GM10266 (cell line): Measurements from ENCODE around the gene GLYATL1.
"Not testable (repeated sequence)": the region's sequence is repeated elsewhere in the genome, so short reads cannot be mapped to it uniquely, and the experiment has no call there.

Experiments
- DNase-seq: peaks from one replicate; pipeline ENCODE4 v3.0.0; 2012; ENCODE audit errors: extremely low spot score
- TF ChIP-seq, protein P1 (sequence below): IDR thresholded peaks from 2 replicates; pipeline ENCODE4 v1.5.1; 2012; ENCODE audit warnings: mild to moderate bottlenecking, low read depth; ENCODE audit not compliant: control insufficient read depth, insufficient read depth; ENCODE audit errors: missing control alignments

GLYATL1 gene

DNA sequence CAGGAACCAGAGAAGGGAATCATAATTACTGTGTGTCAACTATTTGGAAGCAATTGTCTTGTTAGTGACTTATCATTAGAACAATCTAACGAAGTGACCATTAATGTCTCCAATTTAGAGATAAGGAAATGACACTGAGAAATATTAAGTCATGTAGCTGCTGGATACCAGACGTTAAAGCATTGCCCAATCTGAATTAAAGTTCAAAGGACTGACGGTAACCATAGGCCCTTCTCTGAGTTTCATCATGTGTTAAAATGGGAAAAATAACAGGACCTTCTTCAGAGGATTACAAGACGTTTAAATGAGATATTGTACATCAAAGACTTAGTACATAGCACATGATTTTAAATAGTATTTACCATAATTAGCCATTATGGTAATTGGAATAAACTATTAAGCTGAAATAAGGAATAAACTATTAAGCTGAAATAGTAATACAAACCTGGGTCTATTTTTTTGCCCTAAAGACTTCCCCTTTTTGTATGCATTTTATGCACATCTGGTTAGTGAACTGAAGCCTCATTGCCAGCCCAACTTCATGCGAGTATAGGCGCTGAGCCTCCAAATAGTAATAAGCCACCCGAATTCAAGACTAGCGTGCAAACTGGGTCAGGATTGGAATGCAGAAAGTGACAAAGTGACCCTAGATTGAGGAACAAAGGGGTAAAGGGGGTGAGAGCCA is 41.0 kb downstream of the GLYATL1 start:
- TF ChIP-seq, protein P1, sequence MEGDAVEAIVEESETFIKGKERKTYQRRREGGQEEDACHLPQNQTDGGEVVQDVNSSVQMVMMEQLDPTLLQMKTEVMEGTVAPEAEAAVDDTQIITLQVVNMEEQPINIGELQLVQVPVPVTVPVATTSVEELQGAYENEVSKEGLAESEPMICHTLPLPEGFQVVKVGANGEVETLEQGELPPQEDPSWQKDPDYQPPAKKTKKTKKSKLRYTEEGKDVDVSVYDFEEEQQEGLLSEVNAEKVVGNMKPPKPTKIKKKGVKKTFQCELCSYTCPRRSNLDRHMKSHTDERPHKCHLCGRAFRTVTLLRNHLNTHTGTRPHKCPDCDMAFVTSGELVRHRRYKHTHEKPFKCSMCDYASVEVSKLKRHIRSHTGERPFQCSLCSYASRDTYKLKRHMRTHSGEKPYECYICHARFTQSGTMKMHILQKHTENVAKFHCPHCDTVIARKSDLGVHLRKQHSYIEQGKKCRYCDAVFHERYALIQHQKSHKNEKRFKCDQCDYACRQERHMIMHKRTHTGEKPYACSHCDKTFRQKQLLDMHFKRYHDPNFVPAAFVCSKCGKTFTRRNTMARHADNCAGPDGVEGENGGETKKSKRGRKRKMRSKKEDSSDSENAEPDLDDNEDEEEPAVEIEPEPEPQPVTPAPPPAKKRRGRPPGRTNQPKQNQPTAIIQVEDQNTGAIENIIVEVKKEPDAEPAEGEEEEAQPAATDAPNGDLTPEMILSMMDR = no peak
- no peak for DNase-seq

DNA sequence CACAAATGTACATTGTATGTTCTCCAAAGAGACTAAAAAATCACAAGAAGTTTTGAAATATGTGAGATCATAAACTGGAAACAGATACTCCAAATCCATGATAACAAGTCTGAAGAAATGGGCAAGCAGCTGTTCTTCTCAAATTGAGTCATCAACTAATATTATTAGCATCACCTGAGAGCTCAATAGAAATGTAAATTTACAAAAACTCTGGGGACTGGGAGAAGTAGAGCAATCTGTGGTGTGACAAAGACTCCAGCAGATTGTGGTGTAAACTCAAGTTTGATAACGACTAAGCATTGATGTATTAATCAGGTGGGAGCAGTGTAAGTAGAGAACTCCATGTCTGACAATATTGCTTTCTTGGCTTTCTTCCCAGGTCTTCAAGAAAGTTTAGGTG is 53.2 kb downstream of the GLYATL1 start:
- TF ChIP-seq, protein P1 = no peak
- DNase-seq = no peak

DNA sequence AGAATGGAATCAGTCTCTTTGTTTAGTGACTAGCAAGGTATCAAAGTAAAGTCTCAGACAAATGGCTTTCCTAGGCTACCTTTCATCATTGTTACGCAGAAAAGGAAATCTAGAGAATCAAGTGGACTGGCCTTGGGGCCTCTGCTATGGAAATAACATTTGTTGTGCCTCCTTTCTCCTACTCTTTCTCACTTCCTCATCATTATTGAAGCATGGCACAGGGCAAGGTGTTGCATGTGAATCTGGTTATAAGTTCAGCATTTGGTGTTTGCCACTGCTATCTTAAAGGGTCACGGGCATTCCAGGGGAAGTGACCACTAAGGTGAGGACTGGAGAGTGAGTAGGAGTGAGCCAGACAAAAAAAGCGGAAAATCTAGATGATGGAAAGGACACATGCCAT is 54.9 kb downstream of the GLYATL1 start:
- TF ChIP-seq, protein P1 = no peak
- no peak for DNase-seq

DNA sequence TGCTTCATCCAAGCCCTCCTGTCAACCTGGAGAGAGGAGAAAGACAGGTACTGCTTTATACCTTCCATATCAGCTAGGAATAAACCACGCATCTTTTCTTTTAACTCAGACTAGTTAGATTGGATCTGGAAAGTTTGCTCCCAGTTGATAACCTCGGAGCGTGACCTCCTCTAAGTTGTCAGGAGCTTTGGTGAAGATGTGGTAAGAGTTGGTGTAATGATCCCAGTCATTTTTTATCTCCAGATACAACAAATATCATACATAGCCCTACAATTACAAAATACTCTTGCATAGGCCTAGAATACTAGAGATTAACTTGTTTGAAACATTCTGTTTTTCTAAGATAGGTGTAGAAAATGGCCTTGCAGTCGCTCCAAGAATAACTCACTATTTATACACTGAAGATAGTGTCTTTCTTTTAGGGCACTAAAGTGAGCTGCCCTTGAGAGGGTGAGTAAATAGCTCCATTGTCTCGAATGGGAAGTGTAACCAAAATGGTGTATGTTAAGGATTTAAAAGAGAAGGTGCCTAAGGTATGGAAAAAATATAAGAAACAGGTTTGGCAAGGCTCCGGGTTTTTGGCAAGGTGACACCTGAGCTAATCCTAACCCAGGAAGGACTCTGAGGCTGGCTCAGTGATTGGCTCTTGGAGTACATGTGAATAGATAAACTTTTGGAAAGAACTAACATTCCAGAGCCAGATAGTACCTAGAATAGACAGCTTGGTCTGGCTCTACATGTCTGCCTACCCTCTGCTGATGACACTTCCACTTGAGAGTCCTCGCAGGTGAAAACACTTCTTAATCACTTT is 59.4 kb downstream of the GLYATL1 start:
- no peak for DNase-seq
- TF ChIP-seq, protein P1 = no peak

DNA sequence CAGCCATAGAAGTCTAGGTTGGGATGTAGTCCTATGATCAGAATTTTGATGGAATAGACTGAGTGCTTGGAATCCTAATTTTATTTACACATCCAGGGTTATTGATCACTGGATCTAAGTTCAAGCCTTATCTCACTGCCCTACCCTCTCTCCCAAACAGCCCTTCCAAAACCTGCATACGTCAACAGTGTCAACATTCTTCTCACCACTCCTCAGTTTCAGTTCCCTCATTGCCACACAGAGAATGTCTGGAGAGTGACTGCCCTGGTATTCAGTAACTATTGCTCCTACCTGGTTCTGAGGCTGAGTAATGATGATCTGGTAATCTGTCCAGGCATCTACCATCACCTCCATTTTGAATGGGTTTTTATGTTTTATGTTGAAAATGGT is 60.0 kb downstream of the GLYATL1 start:
- no peak for DNase-seq
- TF ChIP-seq, protein P1 = no peak

DNA sequence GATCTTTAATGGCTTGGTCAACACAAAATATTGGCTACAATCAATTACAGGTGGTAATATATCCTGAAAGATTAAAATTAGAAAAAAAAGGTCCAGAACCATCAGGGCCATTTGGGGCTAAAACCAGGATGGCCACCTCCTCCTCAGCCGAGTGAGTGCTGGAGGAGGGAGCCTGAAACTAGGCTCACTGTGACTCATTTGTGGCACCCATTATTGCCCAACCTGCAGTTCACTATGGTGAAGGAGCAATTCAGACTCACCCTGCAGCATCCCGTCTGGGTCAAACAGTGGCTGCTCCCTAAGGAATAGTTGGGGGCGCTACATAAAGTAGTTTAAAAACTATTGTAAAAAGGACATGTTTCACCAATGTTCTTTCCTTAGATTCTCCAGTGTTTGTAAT is 60.7 kb downstream of the GLYATL1 start:
- DNase-seq = no peak
- TF ChIP-seq, protein P1 = no peak

DNA sequence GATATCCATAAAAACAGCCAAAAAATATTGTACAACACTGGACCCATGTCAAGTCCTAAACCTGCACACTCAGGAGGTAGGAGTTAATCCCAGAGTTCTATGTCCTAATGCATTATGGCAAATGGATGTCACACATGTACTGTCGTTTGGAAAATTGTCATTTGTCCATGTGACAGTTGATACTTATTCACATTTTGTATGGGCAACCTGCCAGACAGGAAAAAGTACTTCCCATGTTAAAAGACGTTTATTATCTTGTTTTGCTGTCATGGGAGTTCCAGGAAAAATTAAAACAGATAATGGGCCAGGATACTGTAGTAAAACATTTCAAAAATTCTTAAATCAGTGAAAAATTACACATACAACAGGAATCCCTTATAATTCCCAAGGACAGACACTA is 62.7 kb downstream of the GLYATL1 start:
- DNase-seq = not testable (repeated sequence)
